ENCODE results near the gene CDC42BPA.
A peak's percentile ranks its signal among the peaks of the same experiment; 100 is the strongest.

The CDC42BPA gene

DNA sequence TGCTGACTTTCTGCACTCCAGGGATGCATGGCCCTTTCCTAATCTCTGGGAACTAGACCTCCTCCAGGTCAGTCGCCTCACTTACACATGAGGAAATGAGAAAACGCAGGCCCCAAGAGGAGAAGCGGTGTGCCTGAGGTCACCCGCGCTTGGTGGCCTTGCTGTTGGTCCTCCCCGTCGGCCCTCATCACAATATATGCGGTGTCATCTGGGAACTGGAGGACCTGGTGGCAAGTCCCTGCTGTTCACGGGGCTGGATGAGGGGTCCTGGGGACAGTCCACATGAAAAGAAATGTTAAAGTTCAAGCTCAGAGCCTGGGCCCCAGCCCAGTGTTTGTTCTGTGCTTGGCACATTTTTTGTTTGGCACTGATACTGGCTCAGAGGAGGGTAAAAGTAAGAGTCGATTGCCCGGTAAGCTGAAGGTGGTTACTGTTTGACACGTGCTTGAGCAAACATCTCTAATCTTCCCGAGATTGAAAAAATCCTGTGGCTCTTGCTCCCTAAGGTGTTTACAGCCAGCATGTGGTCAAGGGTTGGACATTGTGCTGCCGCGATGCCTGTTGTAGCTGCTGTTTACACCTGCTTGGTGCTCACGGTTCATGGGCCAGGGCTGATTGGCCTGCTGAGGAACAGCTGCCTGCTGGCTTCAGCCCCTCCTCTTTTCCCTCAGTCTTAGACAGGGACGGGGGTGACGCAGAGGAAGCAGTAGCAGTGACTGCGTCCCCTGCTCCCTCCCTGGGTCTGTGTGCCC is 373.0 kb downstream of the CDC42BPA start:
- DNase-seq (ENCODE audit: low spot score) = no peak

- no peak for DNase-seq (ENCODE audit: low spot score)
Observed at GRCh38 chr1:226943927-226944326, 374.4 kb downstream of the CDC42BPA start.

DNA sequence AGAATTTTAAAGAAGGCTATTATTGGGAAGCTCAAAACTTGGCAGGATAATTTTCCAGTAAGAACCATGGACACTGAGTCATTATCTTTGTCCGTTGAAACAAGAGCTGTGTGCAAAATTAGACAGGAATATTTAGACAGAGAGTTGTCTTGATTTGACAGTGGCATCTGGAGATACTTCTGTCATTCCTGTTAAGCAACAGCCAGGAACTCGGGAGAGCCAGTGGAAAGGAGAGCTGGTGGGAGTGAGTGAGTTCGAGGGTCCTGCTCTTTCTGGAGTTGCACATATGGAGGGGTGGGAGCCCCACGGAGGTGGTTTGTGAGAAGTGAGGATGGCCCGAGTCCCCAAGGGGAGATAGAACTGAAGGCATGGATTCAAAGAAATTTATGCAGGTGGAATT is 375.1 kb downstream of the CDC42BPA start:
- DNase-seq (ENCODE audit: low spot score) = no peak

DNA sequence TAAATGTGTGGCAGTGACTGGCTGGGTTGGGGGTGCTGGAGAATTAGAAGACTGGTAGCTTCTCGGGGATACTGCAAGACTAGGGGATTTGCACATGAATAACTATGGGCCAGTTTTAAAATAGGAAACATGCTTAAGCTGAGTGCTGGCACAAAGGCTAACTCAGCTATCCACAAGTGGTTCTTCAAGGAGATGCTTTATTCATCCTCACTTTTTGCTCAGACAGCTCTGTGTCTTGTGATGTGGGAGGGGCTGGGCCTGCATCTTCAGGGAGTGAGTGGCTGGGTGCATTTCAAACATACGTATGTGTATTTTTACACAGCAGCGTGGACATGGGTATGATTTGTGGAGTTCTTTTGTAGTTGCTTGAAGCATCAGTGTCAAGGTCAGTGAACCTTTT is 375.9 kb downstream of the CDC42BPA start:
- DNase-seq (ENCODE audit: low spot score) = no peak

- DNase-seq (ENCODE audit: low spot score) = no peak
Observed at GRCh38 chr1:226940806-226941067, 377.6 kb downstream of the CDC42BPA start.

DNA sequence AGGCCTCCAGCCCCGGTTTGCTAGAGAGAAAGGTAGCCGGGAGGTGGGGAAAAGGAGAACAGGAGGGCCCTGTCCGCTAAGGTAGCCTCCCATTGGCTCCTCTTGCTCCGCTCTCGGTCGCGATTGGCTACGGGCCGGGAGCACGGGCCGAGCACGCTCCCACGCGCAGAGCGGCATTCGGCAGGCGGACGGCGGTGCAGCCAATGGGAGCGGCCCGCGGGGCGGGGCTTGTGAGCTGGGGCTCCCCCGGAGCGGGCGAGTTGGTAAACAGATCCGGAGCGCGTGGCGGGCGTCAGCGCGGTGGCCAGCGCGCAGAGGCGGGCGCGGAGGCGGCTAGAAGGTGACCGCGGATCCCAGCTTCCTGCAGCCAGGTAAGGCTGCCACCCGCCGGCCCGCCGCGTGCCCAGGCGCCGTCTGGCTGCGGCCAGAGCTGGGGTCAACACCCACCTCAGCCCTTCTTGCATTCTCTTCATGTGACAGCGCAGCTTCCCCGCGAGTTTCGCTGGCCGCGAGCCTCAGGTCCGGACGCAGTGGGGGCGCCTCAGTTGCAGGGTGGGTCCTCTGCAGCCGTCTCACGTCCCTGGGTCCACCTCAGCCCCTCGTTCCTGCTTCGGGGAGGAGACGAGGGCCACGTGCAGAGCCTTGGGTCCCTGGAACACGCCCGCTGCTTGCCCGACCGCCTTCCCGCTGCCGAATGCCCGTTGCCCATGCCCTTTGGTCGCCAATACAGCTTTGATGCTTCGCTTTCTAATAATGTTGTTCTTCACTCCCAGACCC is 378.1 kb downstream of the CDC42BPA start, which contains the start of gene COQ8A:
Gene COQ8A, plus strand, starts transcription at position 266 of the 777 bp plus-strand sequence. CDS start 21,092 bp downstream, outside the sequence.
- DNase-seq (ENCODE audit: low spot score) = peak; percentile 99
